Esophagus muscularis mucosa (tissue), 3 donors: ENCODE data around the gene ACKR2.

Experiments
- POLR2A ChIP-seq: fragments of 450-650 bp; IDR thresholded peaks from one replicate; pipeline ENCODE4 v1.6.1; 2017; ENCODE audit warnings: antibody characterized with exemption, moderate library complexity, mild to moderate bottlenecking, low read depth
- POLR2AphosphoS5 ChIP-seq, 2 donors: sonication (generic); formaldehyde crosslinking; IDR thresholded peaks; one replicate each; pipeline ENCODE4 v1.6.1; 2017; ENCODE audit warnings: antibody characterized with exemption in 2 of 2
- TF ChIP-seq, protein P1 (sequence below), 3 experiments: fragments of 200-600 bp in 2 of 3; fragments of 450-650 bp in 1 of 3; sonication (generic) in 2 of 3; IDR thresholded peaks; one replicate each; pipeline ENCODE4 v1.5.1; 2017 to 2019; ENCODE audit warnings: antibody characterized with exemption in 3 of 3, mild to moderate bottlenecking in 2 of 3, moderate library complexity in 1 of 3

- TF ChIP-seq POLR2A, result no peak
- TF ChIP-seq, protein P1, sequence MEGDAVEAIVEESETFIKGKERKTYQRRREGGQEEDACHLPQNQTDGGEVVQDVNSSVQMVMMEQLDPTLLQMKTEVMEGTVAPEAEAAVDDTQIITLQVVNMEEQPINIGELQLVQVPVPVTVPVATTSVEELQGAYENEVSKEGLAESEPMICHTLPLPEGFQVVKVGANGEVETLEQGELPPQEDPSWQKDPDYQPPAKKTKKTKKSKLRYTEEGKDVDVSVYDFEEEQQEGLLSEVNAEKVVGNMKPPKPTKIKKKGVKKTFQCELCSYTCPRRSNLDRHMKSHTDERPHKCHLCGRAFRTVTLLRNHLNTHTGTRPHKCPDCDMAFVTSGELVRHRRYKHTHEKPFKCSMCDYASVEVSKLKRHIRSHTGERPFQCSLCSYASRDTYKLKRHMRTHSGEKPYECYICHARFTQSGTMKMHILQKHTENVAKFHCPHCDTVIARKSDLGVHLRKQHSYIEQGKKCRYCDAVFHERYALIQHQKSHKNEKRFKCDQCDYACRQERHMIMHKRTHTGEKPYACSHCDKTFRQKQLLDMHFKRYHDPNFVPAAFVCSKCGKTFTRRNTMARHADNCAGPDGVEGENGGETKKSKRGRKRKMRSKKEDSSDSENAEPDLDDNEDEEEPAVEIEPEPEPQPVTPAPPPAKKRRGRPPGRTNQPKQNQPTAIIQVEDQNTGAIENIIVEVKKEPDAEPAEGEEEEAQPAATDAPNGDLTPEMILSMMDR (IDR thresholded peaks at IDR 0.05), result peak in 1 of 3 experiments; percentile 5
- TF ChIP-seq POLR2AphosphoS5 (IDR thresholded peaks at IDR 0.05), result peak; percentile 83 to 94
Measured at GRCh38 chr3:42772670-42773408, 36.4 kb upstream of the ACKR2 start, which contains the start of gene CCDC13.
